Ectodermal cell (in vitro differentiated cells): ENCODE data around the gene RARRES2.
"Not testable (repeated sequence)": the region's sequence is repeated elsewhere in the genome, so short reads cannot be mapped to it uniquely, and the experiment has no call there.

Experiments used
- H3K27ac ChIP-seq: 2 replicates; pipeline ENCODE4 v1.7.0; 2013; ENCODE audit warnings: mild to moderate bottlenecking, low read depth, low read length; ENCODE audit not compliant: insufficient read depth, poor library complexity, severe bottlenecking
- H3K27me3 ChIP-seq: 2 replicates; pipeline ENCODE4 v1.7.0; 2013; ENCODE audit warnings: mild to moderate bottlenecking, low read length; ENCODE audit not compliant: insufficient read depth, control insufficient read depth, poor library complexity, severe bottlenecking
- H3K36me3 ChIP-seq: one replicate; pipeline ENCODE4 v1.7.0; 2013; ENCODE audit warnings: low read length; ENCODE audit not compliant: control insufficient read depth, insufficient read depth
- H3K4me1 ChIP-seq: one replicate; pipeline ENCODE4 v1.7.0; 2013; ENCODE audit warnings: low read length; ENCODE audit not compliant: control insufficient read depth, insufficient read depth
- H3K4me3 ChIP-seq: 2 replicates; pipeline ENCODE4 v1.7.0; 2013; ENCODE audit warnings: low read depth, low read length, control low read depth; ENCODE audit not compliant: insufficient read depth
- H3K9me3 ChIP-seq: 2 replicates; pipeline ENCODE4 v1.7.0; 2013; ENCODE audit warnings: mild to moderate bottlenecking, low read length, moderate library complexity; ENCODE audit not compliant: control insufficient read depth
- WGBS, 2 experiments: methylation state at CpG; one replicate each; pipeline ENCODE4 v1.1.7; 2013; ENCODE audit warnings: missing lambda C conversion rate in 2 of 2; 5-methylcytosine and 5-hydroxymethylcytosine counted together

Gene RARRES2

GRCh38 chr7:150295027-150295426 is 46.4 kb downstream of the RARRES2 start:
- H3K4me3 ChIP-seq, H3K27me3 ChIP-seq, H3K9me3 ChIP-seq, H3K4me1 ChIP-seq, H3K36me3 ChIP-seq, H3K27ac ChIP-seq: not testable (repeated sequence)
- WGBS, 2 experiments = 94 to 96% methylated on average over 5 to 7 of the region's 8 CpGs

- 55 to 60% methylated on average over 4 to 5 of the region's 6 CpGs for WGBS, 2 experiments
- H3K27me3 ChIP-seq, H3K36me3 ChIP-seq, H3K9me3 ChIP-seq, H3K4me3 ChIP-seq, H3K4me1 ChIP-seq, H3K27ac ChIP-seq: not testable (repeated sequence)
These were observed 51.1 kb downstream of the RARRES2 start for GRCh38 chr7:150290317-150290716.

- H3K4me3 ChIP-seq, H3K36me3 ChIP-seq, H3K27me3 ChIP-seq, H3K9me3 ChIP-seq, H3K4me1 ChIP-seq, H3K27ac ChIP-seq: not testable (repeated sequence)
- 94 to 95% methylated on average over 4 to 5 of the region's 6 CpGs for WGBS, 2 experiments
These were observed 52.6 kb downstream of the RARRES2 start for GRCh38 chr7:150288816-150289215.
